GM13976 (cell line): ENCODE measurements around the gene PCDH18.
"Not testable (repeated sequence)": the region's sequence is repeated elsewhere in the genome, so short reads cannot be mapped to it uniquely, and the experiment has no call there.

ENCODE experiments used
- DNase-seq: peaks from one replicate; pipeline ENCODE4 v3.0.0; 2012; ENCODE audit warnings: low spot score
- CTCF ChIP-seq: IDR thresholded peaks from 2 replicates; pipeline ENCODE4 v1.5.1; 2012; ENCODE audit warnings: borderline replicate concordance, mild to moderate bottlenecking; ENCODE audit not compliant: insufficient read depth; ENCODE audit errors: extremely low read depth, missing control alignments, control extremely low read depth
- in situ Hi-C: fragments of 300-500 bp; cut with MboI; formaldehyde crosslinking; loops from one replicate; pipeline ENCODE4 v1.12.0; 2022; ENCODE audit warnings: low sequenced_read_pairs, mixed read lengths, inconsistent platforms; ENCODE audit not compliant: unreplicated experiment

Gene PCDH18

GRCh38 chr4:137540356-137540755 lies 8.1 kb upstream of the PCDH18 start:
- no peak for TF ChIP-seq CTCF
- no peak for DNase-seq
- in situ Hi-C loops = no loop called here

- no peak for DNase-seq
- in situ Hi-C loops = no loop called here
- no peak for TF ChIP-seq CTCF
These were observed 6.2 kb upstream of the PCDH18 start for GRCh38 chr4:137538526-137538925.

- DNase-seq, in situ Hi-C loops: not testable (repeated sequence)
These were observed 5.5 kb upstream of the PCDH18 start for GRCh38 chr4:137537807-137538206.

GRCh38 chr4:137536789-137537561 lies 4.7 kb upstream of the PCDH18 start:
- in situ Hi-C loops = no loop called here
- DNase-seq = no peak
- no peak for TF ChIP-seq CTCF

- no peak for DNase-seq
- in situ Hi-C loops = no loop called here
- no peak for TF ChIP-seq CTCF
These were observed 3.4 kb upstream of the PCDH18 start for GRCh38 chr4:137535718-137536117.

GRCh38 chr4:137534516-137534915 lies 2.2 kb upstream of the PCDH18 start:
- no peak for DNase-seq
- in situ Hi-C loops = no loop called here
- TF ChIP-seq CTCF = no peak

GRCh38 chr4:137533855-137534254 lies 1.6 kb upstream of the PCDH18 start:
- no peak for DNase-seq
- in situ Hi-C loops = no loop called here
- no peak for TF ChIP-seq CTCF
